GM18951 (cell line): Measurements from ENCODE around the gene FDX1.

Source experiments
- POLR2A ChIP-seq: IDR thresholded peaks from 4 replicates; pipeline ENCODE4 v1.6.1; 2011; ENCODE audit warnings: mild to moderate bottlenecking; ENCODE audit not compliant: insufficient read length, insufficient read depth; ENCODE audit errors: extremely low read depth
- in situ Hi-C: fragments of 300-500 bp; cut with MboI; formaldehyde crosslinking; loops from one replicate; pipeline ENCODE4 v1.12.0; 2022; ENCODE audit warnings: low sequenced_read_pairs, mixed read lengths, inconsistent platforms; ENCODE audit not compliant: unreplicated experiment

Gene FDX1

DNA sequence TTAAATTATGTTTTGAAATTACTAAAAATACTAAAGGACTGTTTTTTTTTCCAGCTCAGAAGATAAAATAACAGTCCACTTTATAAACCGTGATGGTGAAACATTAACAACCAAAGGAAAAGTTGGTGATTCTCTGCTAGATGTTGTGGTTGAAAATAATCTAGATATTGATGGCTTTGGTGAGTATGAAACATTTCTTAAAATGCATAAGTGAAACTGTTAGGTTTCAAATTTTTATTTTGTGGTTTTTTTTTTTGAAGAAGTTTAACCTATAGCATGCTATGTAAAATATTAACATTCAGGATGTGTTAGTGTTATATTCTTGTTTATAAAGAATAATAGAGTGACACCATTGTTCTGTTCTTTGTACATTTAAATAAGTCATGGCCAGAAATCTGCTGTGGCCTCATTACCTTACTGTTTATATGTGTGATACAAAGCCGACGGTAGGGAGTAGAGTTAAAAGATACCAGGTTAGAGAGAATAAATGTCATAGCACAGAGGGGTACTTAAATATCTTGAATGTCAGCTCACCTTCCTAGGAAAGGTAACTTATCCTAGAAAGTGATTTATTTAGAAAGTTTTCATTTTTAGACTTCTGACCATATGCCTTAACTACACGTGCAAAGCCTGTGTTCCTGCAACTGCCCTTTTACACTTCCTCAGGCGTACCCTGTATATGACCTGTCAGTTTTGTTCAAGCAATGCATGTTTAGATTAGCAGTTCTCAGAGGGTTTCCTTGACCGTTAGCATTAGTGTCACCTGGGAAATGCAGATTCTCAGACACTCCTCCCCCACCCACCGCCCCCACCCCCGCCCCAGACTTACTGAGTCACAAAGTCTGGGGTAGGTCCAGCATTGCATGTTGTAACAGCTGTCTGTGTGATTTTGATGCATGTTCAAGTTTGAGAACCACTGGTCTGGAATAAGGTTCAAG, 6.3 kb downstream of the FDX1 start:
- TF ChIP-seq POLR2A: no peak
- in situ Hi-C loops: loop anchor here (10.0 kb wide), 1 partner anchor 231 kb away; no protein-coding TSS in a partner anchor

DNA sequence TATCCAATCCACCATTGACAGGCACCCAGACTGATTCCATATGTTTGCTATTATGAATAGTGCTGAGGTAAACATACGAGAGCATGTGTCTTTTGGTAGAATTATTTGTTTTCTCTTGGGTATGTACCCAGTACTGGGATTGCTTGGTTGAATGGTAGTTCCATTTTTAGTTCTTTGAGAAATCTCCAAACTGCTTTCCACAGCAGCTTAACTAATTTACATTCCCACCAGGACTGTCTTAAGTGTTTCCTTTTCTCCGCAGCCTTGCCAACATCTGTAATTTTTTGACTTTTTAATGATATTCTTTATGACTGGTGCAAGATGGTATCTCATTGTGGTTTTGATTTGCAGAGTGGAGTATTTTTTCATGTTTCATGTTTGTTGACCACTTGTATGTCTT, 8.3 kb downstream of the FDX1 start:
- TF ChIP-seq POLR2A: no peak
- in situ Hi-C loops: loop anchor here (10.0 kb wide), 1 partner anchor 233 kb away; no protein-coding TSS in a partner anchor

DNA sequence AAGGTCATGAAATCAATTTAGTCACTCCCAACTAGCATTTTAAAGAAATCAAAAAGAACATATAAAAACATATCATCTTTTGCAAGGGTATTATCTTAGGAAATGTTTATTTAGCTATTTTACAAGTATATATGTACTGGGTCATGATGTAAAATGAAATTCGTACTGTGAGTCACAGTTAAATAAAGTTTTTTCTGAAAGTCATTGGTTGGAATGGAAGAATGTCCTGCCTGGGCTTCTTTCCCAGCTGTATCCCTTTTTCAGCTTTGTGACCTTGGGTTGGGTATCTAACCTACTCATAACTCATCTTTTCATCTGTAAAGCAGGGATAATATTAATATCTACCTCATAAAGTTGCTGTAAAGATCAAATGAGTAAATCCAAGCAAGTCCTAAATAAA, 15.7 kb downstream of the FDX1 start:
- TF ChIP-seq POLR2A: no peak
- in situ Hi-C loops: loop anchor here (10.0 kb wide), 1 partner anchor 789 kb away; no protein-coding TSS in a partner anchor

DNA sequence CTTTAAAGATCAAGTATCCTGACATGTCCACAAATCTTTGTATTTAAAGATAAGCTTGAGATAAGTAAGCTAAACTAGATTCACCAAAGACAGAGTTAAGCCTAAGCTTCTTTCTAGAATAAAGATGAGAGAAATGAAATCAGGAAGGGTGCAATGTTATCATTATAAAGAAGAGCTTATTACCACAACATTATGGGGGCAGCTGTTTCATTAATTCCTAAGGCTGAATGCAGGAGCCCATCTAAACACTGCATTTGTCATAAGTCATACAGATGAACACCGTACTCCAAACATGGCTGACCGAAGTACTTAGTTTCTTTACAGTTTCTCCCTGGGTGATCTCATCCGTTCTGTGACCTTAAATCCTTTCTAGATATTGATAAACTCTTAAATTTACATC, 16.3 kb downstream of the FDX1 start:
- TF ChIP-seq POLR2A: no peak
- in situ Hi-C loops: loop anchor here (10.0 kb wide), 1 partner anchor 789 kb away; no protein-coding TSS in a partner anchor

DNA sequence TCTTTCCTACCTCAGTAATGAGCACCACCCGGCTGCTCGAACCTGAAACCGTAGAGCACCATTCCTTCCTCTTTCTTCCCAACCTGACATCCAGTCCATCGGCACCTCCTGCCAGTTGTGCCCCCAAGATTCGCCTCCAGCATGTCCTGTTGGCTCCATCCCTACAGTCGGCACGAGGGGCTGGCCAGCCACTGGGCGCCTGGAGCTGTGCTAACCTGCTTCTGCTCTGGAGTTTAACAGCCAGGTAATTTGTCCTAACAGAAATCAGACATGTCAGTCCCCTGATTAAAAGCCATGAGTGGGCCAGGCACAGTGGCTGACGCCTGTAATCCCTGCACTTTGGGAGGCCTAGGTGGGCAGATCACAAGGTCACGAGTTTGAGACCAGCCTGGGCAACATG, 16.8 kb downstream of the FDX1 start:
- in situ Hi-C loops: loop anchor here (10.0 kb wide), 1 partner anchor 788 kb away; no protein-coding TSS in a partner anchor
- TF ChIP-seq POLR2A: no peak

DNA sequence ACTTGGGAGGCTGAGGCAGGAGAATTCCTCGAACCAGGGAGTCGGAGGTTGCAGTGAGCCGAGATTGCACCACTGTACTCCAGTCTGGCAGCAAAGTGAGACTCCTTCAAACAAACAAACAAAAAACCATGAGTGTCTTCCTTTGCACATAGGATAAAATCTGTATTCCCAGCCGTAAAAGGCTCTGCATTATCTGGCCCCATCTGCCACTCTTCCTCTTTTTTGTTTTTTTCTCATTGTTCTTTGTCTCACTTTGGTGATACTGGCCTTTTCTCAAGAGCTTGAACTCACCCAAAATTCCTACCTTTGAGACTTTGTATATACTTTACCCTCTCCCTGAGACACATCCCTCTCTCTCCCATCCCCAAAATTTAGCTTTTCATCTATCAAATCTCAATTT, 17.6 kb downstream of the FDX1 start:
- in situ Hi-C loops: loop anchor here (10.0 kb wide), 1 partner anchor 787 kb away; no protein-coding TSS in a partner anchor

DNA sequence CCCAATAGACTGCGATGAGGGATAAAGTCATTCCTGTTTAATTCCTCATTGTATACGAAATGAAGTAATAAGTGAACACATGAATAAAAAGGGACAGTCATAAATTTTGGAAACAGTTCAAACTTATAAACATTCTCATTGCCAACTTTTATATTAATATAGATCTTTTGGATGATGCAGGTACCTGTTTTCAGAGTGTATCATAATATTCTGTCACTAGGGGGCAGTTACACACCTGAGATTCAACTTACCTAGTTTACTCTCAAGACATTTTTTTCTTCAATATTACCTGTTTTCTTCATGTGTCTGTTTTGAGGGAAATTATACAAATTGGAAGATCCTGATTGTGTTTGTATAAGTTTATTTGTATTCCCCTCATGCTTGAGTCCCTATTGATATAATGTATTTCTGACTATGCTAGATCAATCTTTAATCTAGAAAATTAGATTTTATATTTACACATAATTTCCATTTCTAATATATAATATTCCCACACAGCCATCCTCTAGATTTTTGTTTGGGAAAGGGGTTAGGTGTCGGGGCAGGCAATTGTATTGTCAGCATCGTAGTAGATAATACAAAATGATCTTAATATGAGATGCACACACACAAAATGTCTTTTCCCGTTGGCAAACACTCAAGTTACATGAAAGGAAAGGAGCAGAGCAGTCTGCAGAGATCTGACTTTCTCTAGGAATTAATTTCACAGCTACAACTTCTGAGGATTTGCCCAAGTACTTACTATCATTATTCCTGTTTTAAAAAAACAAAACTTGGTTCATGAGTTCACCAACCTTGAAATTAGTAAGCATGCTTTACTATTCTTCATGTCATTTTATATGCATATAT, 18.4 kb downstream of the FDX1 start:
- TF ChIP-seq POLR2A: no peak
- in situ Hi-C loops: loop anchor here (10.0 kb wide), 1 partner anchor 787 kb away; no protein-coding TSS in a partner anchor

More for the DNA sequence above, 17.6 kb downstream of the FDX1 start:
- TF ChIP-seq POLR2A: no peak

DNA sequence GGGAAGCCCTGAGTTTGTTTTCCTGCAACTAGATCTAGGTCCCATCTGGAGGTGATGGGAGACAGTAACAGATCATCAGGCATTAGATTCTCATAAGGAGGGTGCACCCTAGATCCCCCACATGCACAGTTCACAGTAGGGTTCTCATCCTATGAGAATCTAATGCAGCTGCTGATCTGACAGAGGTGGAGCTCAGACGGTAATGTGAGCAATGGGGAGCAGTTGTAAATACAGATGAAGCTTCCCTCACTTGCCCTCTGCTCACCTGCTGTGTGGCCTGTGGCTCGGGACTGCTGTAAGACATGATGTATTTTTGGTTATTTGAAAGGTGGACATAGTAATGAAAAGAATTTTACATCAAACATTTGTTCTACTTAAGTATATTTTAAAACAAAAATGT, 20.5 kb downstream of the FDX1 start:
- in situ Hi-C loops: loop anchor here (25.0 kb wide), 1 partner anchor 987 kb away; no protein-coding TSS in a partner anchor
- TF ChIP-seq POLR2A: no peak

DNA sequence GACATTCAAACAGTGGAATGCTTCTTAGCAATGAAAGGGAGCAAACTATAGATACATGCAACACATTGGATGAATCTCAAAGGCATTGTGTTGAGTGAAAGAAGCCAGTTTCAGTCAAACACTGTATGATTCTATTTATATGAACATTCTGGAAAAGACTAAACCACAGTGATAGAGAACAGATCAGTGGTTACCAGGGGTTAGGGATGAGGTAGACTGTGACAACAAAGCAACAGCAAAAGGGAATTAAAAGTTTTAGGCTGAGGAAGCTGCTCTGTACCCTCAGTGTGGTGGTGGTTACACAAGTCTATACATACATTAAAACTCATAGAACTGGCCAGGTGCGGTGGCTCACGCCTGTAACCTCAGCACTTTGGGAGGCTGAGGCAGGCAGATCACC, 23.0 kb downstream of the FDX1 start:
- TF ChIP-seq POLR2A: no peak
- in situ Hi-C loops: loop anchor here (25.0 kb wide), 1 partner anchor 985 kb away; no protein-coding TSS in a partner anchor

DNA sequence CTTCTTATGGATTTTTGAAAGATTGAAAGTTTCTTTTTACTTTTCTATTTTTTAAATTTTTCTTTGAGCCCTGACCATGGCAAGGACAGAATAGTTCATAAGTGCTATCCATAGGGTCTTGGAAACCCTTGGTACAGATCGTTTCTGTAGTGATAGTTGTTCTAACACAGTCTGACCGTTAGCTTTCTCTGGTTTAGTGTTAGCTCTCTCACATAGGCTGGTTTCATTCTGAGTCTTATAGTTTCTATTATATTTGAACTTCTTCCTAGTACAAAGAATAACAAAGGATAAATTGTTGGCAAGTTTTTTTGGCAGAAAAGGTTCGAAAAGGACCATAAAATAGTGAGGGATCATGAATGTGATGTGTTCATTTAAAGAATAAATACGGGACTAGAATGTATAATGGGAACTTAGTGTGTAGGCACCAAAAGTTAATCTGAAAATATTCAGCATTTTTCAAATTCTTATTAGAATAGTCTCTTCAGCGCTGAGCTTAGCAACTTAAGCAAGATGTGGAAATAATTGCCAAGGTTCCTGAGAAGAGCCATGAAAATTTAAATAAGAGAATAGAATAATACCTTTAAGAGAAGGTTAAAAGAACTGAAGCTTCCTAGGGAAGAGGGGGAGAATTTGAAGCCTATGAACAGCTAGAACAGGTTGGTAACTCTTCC, 24.1 kb downstream of the FDX1 start:
- in situ Hi-C loops: loop anchor here (25.0 kb wide), 1 partner anchor 983 kb away; no protein-coding TSS in a partner anchor
- no peak for TF ChIP-seq POLR2A

DNA sequence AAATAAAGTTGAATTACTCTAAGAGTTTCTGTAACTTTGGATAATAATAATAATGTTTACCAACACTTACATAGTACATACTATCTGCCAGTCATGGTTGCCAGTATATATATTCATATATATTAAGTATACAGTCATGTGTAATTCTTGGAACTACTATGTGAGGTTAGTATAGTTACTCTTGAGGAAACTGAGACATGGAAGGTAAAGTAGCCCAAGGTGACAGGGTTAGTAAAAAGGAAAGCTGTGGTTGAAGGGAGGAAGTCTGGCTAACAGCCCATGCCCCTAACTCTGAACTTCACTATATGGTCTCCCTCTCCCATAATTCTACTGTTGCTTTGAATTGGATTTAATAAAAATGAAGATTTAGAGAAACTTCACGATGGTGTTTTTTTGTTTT, 24.9 kb downstream of the FDX1 start:
- TF ChIP-seq POLR2A: no peak
- in situ Hi-C loops: loop anchor here (25.0 kb wide), 1 partner anchor 983 kb away; no protein-coding TSS in a partner anchor

DNA sequence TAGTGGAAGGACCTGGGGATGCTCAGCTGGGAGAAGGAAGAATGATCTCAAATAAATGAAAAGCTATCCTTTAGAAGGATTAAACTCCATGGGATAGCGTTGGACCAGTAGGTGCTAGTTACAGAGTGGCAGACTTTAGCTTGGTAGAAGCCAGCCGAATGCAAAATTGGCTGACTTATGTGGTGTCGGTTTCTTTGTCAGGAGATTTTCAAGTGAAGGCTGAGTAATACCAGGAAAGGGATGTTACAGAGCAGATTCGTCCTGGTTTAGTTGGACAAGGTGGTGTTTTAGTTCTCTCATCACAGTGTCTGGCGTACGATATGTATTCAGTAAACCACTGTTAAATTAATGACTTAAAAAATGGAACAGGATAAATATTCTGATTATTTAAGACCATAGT, 26.0 kb downstream of the FDX1 start:
- TF ChIP-seq POLR2A: no peak
- in situ Hi-C loops: loop anchor here (25.0 kb wide), 1 partner anchor 982 kb away; no protein-coding TSS in a partner anchor
